ENCODE results near the gene BCL6B. TPM values are rescaled to one million over a fixed set of nuclear protein-coding genes. Genes with fewer than 3 reads are reported as not detected.

BCL6B gene
- total RNA-seq, 1 experiment from 2014 or later: not detected

DNA sequence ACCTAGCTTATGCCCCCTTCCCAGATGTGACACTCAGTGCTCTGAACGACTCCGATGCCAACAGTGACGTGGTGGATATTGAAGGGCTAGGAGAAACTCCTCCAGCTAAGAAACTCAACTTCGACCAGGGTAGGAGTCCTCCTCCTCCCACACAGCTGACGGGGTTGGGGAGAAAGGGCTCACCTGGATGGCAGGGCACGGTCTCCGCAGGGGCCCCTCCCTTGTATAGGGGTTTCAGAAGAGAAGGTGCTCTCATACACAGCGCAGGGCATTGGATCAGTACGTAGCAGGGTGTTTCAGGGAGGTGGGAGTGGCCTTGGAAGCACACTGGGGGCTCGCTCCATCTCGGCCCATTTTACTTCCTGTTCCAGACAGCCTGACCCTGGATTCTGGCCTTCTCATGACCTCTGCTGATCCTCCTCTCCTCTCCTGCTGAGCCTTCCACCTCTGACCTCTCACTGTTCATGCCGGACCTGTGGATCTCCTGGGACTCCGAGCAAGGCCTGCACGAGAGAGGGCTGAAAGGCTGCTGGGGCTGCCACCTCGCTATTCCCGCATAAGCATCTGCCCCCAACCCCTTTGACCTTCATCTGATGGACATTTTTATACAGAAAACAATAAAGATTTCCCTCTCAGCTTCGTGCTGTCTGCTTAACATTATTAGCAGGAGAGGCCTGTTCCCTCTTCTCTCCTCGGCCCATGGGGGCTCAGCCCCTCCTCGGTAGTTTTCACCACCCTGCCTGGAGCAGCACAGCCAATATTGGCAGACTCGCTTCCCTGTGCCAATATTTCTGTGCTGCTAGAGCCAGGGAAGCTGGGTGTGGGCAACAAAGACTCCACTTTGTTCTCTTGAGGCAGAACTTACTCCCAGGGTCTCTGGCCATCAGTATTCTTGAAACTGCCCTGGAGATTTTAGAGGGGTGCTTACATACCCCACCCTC, 5.7 kb upstream of the BCL6B start:
- H3K4me1 Mint-ChIP-seq (ENCODE audit: low read depth, unreplicated experiment): no peaks in the 10 kb centered on the region
- peaks cover 55% of the 10 kb centered on the region for H3K36me3 Mint-ChIP-seq (ENCODE audit: insufficient read depth, unreplicated experiment)
- no peak overlapping the region for H3K27ac Mint-ChIP-seq (ENCODE audit: unreplicated experiment)
- H3K9me3 Mint-ChIP-seq (ENCODE audit: low read depth, unreplicated experiment): no peaks in the 10 kb centered on the region
- TF ChIP-seq, protein P1, sequence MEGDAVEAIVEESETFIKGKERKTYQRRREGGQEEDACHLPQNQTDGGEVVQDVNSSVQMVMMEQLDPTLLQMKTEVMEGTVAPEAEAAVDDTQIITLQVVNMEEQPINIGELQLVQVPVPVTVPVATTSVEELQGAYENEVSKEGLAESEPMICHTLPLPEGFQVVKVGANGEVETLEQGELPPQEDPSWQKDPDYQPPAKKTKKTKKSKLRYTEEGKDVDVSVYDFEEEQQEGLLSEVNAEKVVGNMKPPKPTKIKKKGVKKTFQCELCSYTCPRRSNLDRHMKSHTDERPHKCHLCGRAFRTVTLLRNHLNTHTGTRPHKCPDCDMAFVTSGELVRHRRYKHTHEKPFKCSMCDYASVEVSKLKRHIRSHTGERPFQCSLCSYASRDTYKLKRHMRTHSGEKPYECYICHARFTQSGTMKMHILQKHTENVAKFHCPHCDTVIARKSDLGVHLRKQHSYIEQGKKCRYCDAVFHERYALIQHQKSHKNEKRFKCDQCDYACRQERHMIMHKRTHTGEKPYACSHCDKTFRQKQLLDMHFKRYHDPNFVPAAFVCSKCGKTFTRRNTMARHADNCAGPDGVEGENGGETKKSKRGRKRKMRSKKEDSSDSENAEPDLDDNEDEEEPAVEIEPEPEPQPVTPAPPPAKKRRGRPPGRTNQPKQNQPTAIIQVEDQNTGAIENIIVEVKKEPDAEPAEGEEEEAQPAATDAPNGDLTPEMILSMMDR (IDR thresholded peaks at IDR 0.05; ENCODE audit: unreplicated experiment): no peak
- CTCF ChIA-PET: no interaction called here
- intact Hi-C loops (cut with micrococcal nuclease; ENCODE audit: unreplicated experiment): no loop called here
- H3K27me3 Mint-ChIP-seq (ENCODE audit: unreplicated experiment): peaks cover under 1% of the 10 kb centered on the region
- no peak overlapping the region for H3K4me3 Mint-ChIP-seq (ENCODE audit: low read depth, unreplicated experiment)
- no TSS peak for BruUV-seq (replicated peaks)
- no peak for DNase-seq

DNA sequence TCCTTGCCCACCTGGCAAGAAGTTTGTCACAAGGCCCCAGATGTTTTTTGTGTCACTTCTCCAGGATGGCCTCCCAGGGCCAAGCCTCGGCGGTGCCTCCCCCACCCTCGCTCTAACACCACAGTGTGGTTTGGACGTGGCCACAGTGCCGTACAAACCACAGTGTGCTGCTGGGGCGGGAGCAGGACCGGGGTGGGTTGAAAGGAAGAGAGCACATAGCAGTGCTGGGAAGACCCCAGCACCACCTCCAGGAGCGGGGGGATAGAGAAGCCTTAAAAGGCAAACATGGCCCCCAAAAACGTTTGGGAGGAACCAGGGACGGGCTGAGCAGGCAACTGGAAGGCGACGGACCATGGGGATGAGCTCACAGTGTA, 5.0 kb upstream of the BCL6B start:
- CTCF ChIA-PET: no interaction called here
- Mint-ChIP-seq H3K27me3 (ENCODE audit: unreplicated experiment) (peaks cover 7% of the 10 kb centered on the region), H3K9me3 (ENCODE audit: low read depth, unreplicated experiment) (no peaks in the 10 kb centered on the region), H3K36me3 (ENCODE audit: insufficient read depth, unreplicated experiment) (peaks cover 48% of the 10 kb centered on the region), H3K4me1 (ENCODE audit: low read depth, unreplicated experiment) (no peaks in the 10 kb centered on the region), H3K27ac (ENCODE audit: unreplicated experiment) (no peak overlapping the region), H3K4me3 (ENCODE audit: low read depth, unreplicated experiment) (no peak overlapping the region)
- BruUV-seq (replicated peaks): no TSS peak
- TF ChIP-seq, protein P1 (IDR thresholded peaks at IDR 0.05; ENCODE audit: unreplicated experiment): no peak
- DNase-seq: no peak
- intact Hi-C loops (cut with micrococcal nuclease; ENCODE audit: unreplicated experiment): no loop called here

DNA sequence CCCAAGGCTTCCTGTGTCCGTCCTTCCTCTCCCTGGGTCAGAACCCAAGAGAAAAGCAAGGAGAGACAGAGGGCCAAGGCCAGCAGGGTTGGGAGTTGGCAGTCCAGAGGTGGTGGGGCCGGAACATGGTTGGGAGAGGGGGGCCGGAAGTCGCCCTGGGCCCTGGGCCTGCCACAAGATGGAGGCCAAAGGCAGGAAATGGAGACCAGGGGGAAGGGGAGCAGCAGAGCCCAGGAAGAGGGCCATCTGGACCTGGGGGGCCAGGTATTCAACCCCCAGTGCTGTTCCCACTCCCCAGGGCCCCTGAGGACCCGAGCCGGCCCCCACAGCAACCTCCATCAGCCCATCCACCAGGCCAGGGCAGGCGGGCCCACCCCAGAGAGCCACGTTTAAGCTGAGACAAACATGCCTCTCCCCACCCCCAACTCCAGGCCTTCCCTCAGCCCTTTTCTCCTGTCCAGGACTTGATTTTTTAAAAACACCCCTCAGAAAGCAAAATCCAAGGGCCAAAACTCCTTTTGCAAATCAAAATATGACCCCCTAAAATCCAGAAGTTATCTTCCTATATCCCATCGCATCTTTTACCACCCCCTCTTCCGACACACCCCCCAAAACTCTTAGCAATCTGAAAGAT, 4.4 kb upstream of the BCL6B start:
- no peak overlapping the region for H3K27ac Mint-ChIP-seq (ENCODE audit: unreplicated experiment)
- no TSS peak for BruUV-seq (replicated peaks)
- H3K36me3 Mint-ChIP-seq (ENCODE audit: insufficient read depth, unreplicated experiment): peaks cover 48% of the 10 kb centered on the region
- CTCF ChIA-PET: no interaction called here
- no peaks in the 10 kb centered on the region for H3K4me1 Mint-ChIP-seq (ENCODE audit: low read depth, unreplicated experiment)
- TF ChIP-seq, protein P1 (IDR thresholded peaks at IDR 0.05; ENCODE audit: unreplicated experiment): no peak
- no peaks in the 10 kb centered on the region for H3K9me3 Mint-ChIP-seq (ENCODE audit: low read depth, unreplicated experiment)
- peaks cover 14% of the 10 kb centered on the region for H3K27me3 Mint-ChIP-seq (ENCODE audit: unreplicated experiment)
- H3K4me3 Mint-ChIP-seq (ENCODE audit: low read depth, unreplicated experiment): no peak overlapping the region
- intact Hi-C loops (cut with micrococcal nuclease; ENCODE audit: unreplicated experiment): no loop called here
- no peak for DNase-seq

DNA sequence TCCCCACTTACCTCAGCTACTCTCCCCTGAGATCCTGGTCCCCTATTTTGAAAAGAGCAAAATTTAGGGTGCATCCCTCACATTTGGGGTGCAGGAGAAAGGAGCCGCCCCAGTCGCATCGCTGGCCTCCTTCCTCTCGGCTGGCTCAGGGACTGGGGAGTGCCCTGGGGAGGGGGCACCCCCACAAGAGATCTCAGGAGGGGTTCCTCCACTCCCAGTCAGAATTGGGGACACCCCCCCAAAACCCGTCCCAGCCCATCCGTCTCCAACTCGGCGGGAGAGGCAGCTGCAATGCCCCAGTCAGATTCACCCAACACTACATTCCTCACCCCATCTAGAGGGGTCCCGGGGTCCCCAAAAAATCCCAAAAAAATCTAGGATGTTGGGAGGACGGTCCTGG, 3.5 kb upstream of the BCL6B start:
- no TSS peak for BruUV-seq (replicated peaks)
- no peaks in the 10 kb centered on the region for H3K4me1 Mint-ChIP-seq (ENCODE audit: low read depth, unreplicated experiment)
- H3K36me3 Mint-ChIP-seq (ENCODE audit: insufficient read depth, unreplicated experiment): peaks cover 40% of the 10 kb centered on the region
- intact Hi-C loops (cut with micrococcal nuclease; ENCODE audit: unreplicated experiment): no loop called here
- no peak for DNase-seq
- H3K27me3 Mint-ChIP-seq (ENCODE audit: unreplicated experiment): peaks cover 23% of the 10 kb centered on the region
- H3K27ac Mint-ChIP-seq (ENCODE audit: unreplicated experiment): no peak overlapping the region
- TF ChIP-seq, protein P1 (IDR thresholded peaks at IDR 0.05; ENCODE audit: unreplicated experiment): no peak
- CTCF ChIA-PET: no interaction called here
- no peaks in the 10 kb centered on the region for H3K9me3 Mint-ChIP-seq (ENCODE audit: low read depth, unreplicated experiment)
- peak overlapping the region; percentile 59 for H3K4me3 Mint-ChIP-seq (ENCODE audit: low read depth, unreplicated experiment)
